Stimulated activated CD8-positive, alpha-beta memory T cell treated with anti-CD3 and anti-CD28 coated beads, Interleukin-7, amount 100 ng/mL, for 4 hours (primary cell): ENCODE results near the gene HSPA5.
"Not testable (repeated sequence)": the region's sequence is repeated elsewhere in the genome, so short reads cannot be mapped to it uniquely, and the experiment has no call there.

ENCODE experiments used
- DNase-seq, 2 donors: peaks; one replicate each; pipeline ENCODE4 v3.0.0-alpha.2; 2020; ENCODE audit warnings: low read depth in 2 of 2

HSPA5 gene

GRCh38 chr9:125241863-125242739, 958 bp upstream of the HSPA5 start:
- DNase-seq: no peak

- DNase-seq: peak in 1 of 2 donors; percentile 39
Measured at GRCh38 chr9:125240649-125240999, 519 bp downstream of the HSPA5 start.

GRCh38 chr9:125239631-125240597, 1.2 kb downstream of the HSPA5 start:
- no peak for DNase-seq

GRCh38 chr9:125238915-125239446, 2.2 kb downstream of the HSPA5 start:
- DNase-seq: no peak

- no peak for DNase-seq
Measured at GRCh38 chr9:125238127-125238914, 2.8 kb downstream of the HSPA5 start.

- DNase-seq: not testable (repeated sequence)
Measured at GRCh38 chr9:125236520-125237159, 4.5 kb downstream of the HSPA5 start.

GRCh38 chr9:125235804-125236519, 5.2 kb downstream of the HSPA5 start:
- DNase-seq: no peak

- not testable (repeated sequence) for DNase-seq
Measured at GRCh38 chr9:125234099-125234498, 7.0 kb downstream of the HSPA5 start.

GRCh38 chr9:125233678-125234077, 7.5 kb downstream of the HSPA5 start:
- no peak for DNase-seq

GRCh38 chr9:125227761-125228160, 13.4 kb downstream of the HSPA5 start:
- DNase-seq: no peak

- DNase-seq: not testable (repeated sequence)
Measured at GRCh38 chr9:125224858-125225257, 16.3 kb downstream of the HSPA5 start.

GRCh38 chr9:125218621-125219020, 22.5 kb downstream of the HSPA5 start:
- no peak for DNase-seq

- DNase-seq: no peak
Measured at GRCh38 chr9:125214186-125214585, 27.0 kb downstream of the HSPA5 start.

GRCh38 chr9:125204477-125204876, 36.7 kb downstream of the HSPA5 start:
- no peak for DNase-seq

- no peak for DNase-seq
Measured at GRCh38 chr9:125202846-125203618, 38.1 kb downstream of the HSPA5 start.

GRCh38 chr9:125200216-125201047, 40.7 kb downstream of the HSPA5 start, which contains the start of gene RABEPK:
Gene RABEPK, plus strand, starts transcription at chr9:125200542. Its CDS starts 2,472 bp downstream, at chr9:125203014.
- DNase-seq: peak; percentile 66 to 82

- not testable (repeated sequence) for DNase-seq
Measured at GRCh38 chr9:125195591-125195990, 45.6 kb downstream of the HSPA5 start.

- DNase-seq: not testable (repeated sequence)
Measured at GRCh38 chr9:125194466-125194865, 46.7 kb downstream of the HSPA5 start.
